HCT116 (cell line): ENCODE results near the gene ABCG8. TPM values are rescaled to one million over a fixed set of nuclear protein-coding genes. Genes with fewer than 3 reads are reported as not detected.

Experiments used
- ATAC-seq: fragments of 200-7000 bp; cut with Tn5 transposase; 2 replicates; pipeline ENCODE4 v1.9.1; 2020; ENCODE audit warnings: mild to moderate bottlenecking, moderate library complexity
- BruUV-seq: library from RNA; stranded (reverse); fragments of 400-500 nt; replicated peaks from 2 replicates; lab custom pipeline; 2021; lab: Mats Ljungman, UMichigan
- CTCF ChIA-PET: fragments of 300-600 bp; sonication (Branson Sonifier 250); formaldehyde crosslinking; loops from one replicate; lab custom pipeline; 2021; ENCODE audit warnings: antibody characterized with exemption; lab: Charles Lee
- POLR2A ChIA-PET: fragments of 300-600, 350-600 bp; sonication (Branson Sonifier 250); formaldehyde crosslinking; loops from one replicate; lab custom pipeline; 2021; ENCODE audit warnings: antibody characterized with exemption; lab: Charles Lee
- RAD21 ChIA-PET, 2 experiments: fragments of 300-600 bp; sonication (Branson Sonifier 250); formaldehyde crosslinking; loops; one replicate each; lab custom pipeline; 2023; ENCODE audit warnings: low total read pairs in 2 of 2; ENCODE audit not compliant: uncharacterized antibody in 2 of 2, unreplicated experiment in 2 of 2, low non-redundant PET in 1 of 2; lab: Charles Lee
- DNase-seq: peaks from one replicate; pipeline ENCODE4 v3.0.0-alpha.2; 2010; ENCODE audit warnings: low read depth, low spot score
- H2AFZ ChIP-seq: fragments of 200-600 bp; shearing (Covaris generic), sonication (generic); 2 replicates; pipeline ENCODE4 v1.6.1; 2017; ENCODE audit warnings: low read depth, mixed run types, mixed read lengths, antibody characterized with exemption, low read length; ENCODE audit not compliant: poor library complexity, severe bottlenecking
- H3K27ac ChIP-seq: 2 replicates; pipeline ENCODE4 v1.5.1; 2012; ENCODE audit warnings: low read depth, low read length
- H3K27me3 ChIP-seq: fragments of 200-600 bp; sonication (generic); 2 replicates; pipeline ENCODE4 v1.6.1; 2016; ENCODE audit warnings: mixed run types, low read length, mixed read lengths; ENCODE audit not compliant: insufficient read depth
- H3K36me3 ChIP-seq, 2 experiments: fragments of 200-500 bp in 1 of 2; fragments of 200-600 bp in 1 of 2; sonication (Bioruptor generic) in 1 of 2; sonication (generic) in 1 of 2; 2 replicates each; pipeline versions ENCODE4 v1.5.1 to v1.6.1; 2014 to 2016; ENCODE audit warnings: low read length in 2 of 2, inconsistent platforms in 1 of 2, mixed read lengths in 1 of 2, mixed run types in 1 of 2; ENCODE audit not compliant: insufficient read depth in 2 of 2, control insufficient read depth in 1 of 2
- H3K4me1 ChIP-seq, 2 experiments: fragments of 200-600 bp in 1 of 2; sonication (generic) in 1 of 2; 2 replicates each; pipeline versions ENCODE4 v1.5.1 to v1.6.1; 2012 to 2017; ENCODE audit warnings: low read length in 2 of 2, inconsistent platforms in 1 of 2, mild to moderate bottlenecking in 1 of 2, mixed read lengths in 1 of 2, mixed run types in 1 of 2, moderate library complexity in 1 of 2; ENCODE audit not compliant: insufficient read depth in 2 of 2, control insufficient read depth in 1 of 2
- H3K4me2 ChIP-seq: fragments of 200-600 bp; sonication (generic); 2 replicates; pipeline ENCODE4 v1.6.1; 2017; ENCODE audit warnings: mixed run types, low read length, mixed read lengths
- H3K4me3 ChIP-seq, 2 experiments: fragments of 200-600 bp in 1 of 2; sonication (generic) in 1 of 2; replicated peaks in 1 of 2; 2 replicates each; pipeline ENCODE4 v1.5.1; 2011 to 2016; ENCODE audit warnings: low read length in 2 of 2, control low read depth in 1 of 2, low read depth in 1 of 2, mild to moderate bottlenecking in 1 of 2, mixed read lengths in 1 of 2, mixed run types in 1 of 2
- H3K79me2 ChIP-seq: fragments of 200-600 bp; sonication (generic); 2 replicates; pipeline ENCODE4 v1.6.1; 2017; ENCODE audit warnings: mild to moderate bottlenecking, mixed run types, low read length, moderate library complexity, mixed read lengths; ENCODE audit not compliant: insufficient read depth
- H3K9ac ChIP-seq: fragments of 200-600 bp; sonication (generic); 2 replicates; pipeline ENCODE4 v1.6.1; 2016; ENCODE audit warnings: low read length, mixed read lengths
- H3K9me2 ChIP-seq: fragments of 200-600 bp; sonication (generic), shearing (Covaris generic); 2 replicates; pipeline ENCODE4 v1.6.1; 2017; ENCODE audit warnings: mixed run types, mild to moderate bottlenecking, moderate library complexity; ENCODE audit not compliant: insufficient read depth
- H3K9me3 ChIP-seq, 2 experiments: fragments of 200-500 bp in 1 of 2; fragments of 200-600 bp in 1 of 2; sonication (Bioruptor generic) in 1 of 2; sonication (generic) in 1 of 2; 2 replicates each; pipeline ENCODE4 v1.6.1; 2014 to 2017; ENCODE audit warnings: low read length in 2 of 2, mixed read lengths in 2 of 2, inconsistent platforms in 1 of 2, low read depth in 1 of 2, mild to moderate bottlenecking in 1 of 2, mixed run types in 1 of 2, moderate library complexity in 1 of 2; ENCODE audit not compliant: control insufficient read depth in 1 of 2, insufficient read depth in 1 of 2
- H4K20me1 ChIP-seq: fragments of 200-600 bp; sonication (generic), shearing (Covaris generic); 2 replicates; pipeline ENCODE4 v1.6.1; 2017; ENCODE audit warnings: mixed run types, mild to moderate bottlenecking, moderate library complexity; ENCODE audit not compliant: insufficient read depth
- EGR1 ChIP-seq: IDR thresholded peaks from 2 replicates; pipeline ENCODE4 v1.6.1; 2012; ENCODE audit warnings: low read depth
- EZH2 ChIP-seq: fragments of 200-600 bp; sonication (generic); IDR thresholded peaks from 2 replicates; pipeline ENCODE4 v1.6.1; 2017; ENCODE audit warnings: antibody characterized with exemption, mixed run types
- EZH2phosphoT487 ChIP-seq: fragments of 200-600 bp; IDR thresholded peaks from 2 replicates; pipeline ENCODE4 v1.6.1; 2018; ENCODE audit warnings: antibody characterized with exemption, borderline replicate concordance
- FOSL1 ChIP-seq: IDR thresholded peaks from 2 replicates; pipeline ENCODE4 v1.6.1; 2012; ENCODE audit warnings: low read depth
- JUND ChIP-seq: IDR thresholded peaks from 2 replicates; pipeline ENCODE4 v1.6.1; 2012
- POLR2A ChIP-seq: IDR thresholded peaks from 2 replicates; pipeline ENCODE4 v1.7.0; 2011; ENCODE audit warnings: borderline replicate concordance; ENCODE audit not compliant: insufficient read depth, insufficient read length; ENCODE audit errors: extremely low read depth
- POLR2AphosphoS5 ChIP-seq: IDR thresholded peaks from 2 replicates; pipeline ENCODE4 v1.6.1; 2011; ENCODE audit warnings: mild to moderate bottlenecking, low read depth, low read length, moderate library complexity
- RAD21 ChIP-seq: IDR thresholded peaks from 2 replicates; pipeline ENCODE4 v1.6.1; 2012; ENCODE audit warnings: low read depth, mild to moderate bottlenecking
- SIN3A ChIP-seq: IDR thresholded peaks from 2 replicates; pipeline ENCODE4 v1.6.1; 2012; ENCODE audit warnings: low read depth
- SP1 ChIP-seq: IDR thresholded peaks from 2 replicates; pipeline ENCODE4 v1.6.1; 2012; ENCODE audit warnings: low read depth
- SRF ChIP-seq: IDR thresholded peaks from 2 replicates; pipeline ENCODE4 v1.6.1; 2012; ENCODE audit warnings: low read depth
- TCF7L2 ChIP-seq: IDR thresholded peaks from 2 replicates; pipeline ENCODE4 v1.7.0; 2011; ENCODE audit warnings: borderline replicate concordance, inconsistent platforms; ENCODE audit not compliant: insufficient read depth, insufficient read length; ENCODE audit errors: extremely low read depth
- YY1 ChIP-seq: IDR thresholded peaks from 2 replicates; pipeline ENCODE4 v1.6.1; 2011; ENCODE audit warnings: low read length, low read depth, moderate library complexity, mild to moderate bottlenecking; ENCODE audit not compliant: insufficient replicate concordance; ENCODE audit errors: extremely low read depth
- ZFX ChIP-seq: fragments of 450-650 bp; IDR thresholded peaks from 2 replicates; pipeline ENCODE4 v1.6.1; 2017
- ZNF274 ChIP-seq: fragments of 200-500 bp; sonication (Bioruptor generic); IDR thresholded peaks from 2 replicates; pipeline ENCODE4 v1.6.1; 2014; ENCODE audit warnings: mild to moderate bottlenecking, low read depth, low read length, inconsistent platforms
- intact Hi-C: fragments of 100-400 bp; cut with micrococcal nuclease; formaldehyde crosslinking; loops from 2 replicates; pipeline ENCODE4 v1.10.0; 2022
- total RNA-seq: library from RNA; stranded (reverse); gene quantifications from one replicate; pipeline ENCODE4 v1.2.1, GENCODE V29; 2021; ENCODE audit not compliant: unreplicated experiment
- TF ChIP-seq, protein P1 (sequence below): IDR thresholded peaks from 2 replicates; pipeline ENCODE4 v1.6.1; 2012; ENCODE audit warnings: low read depth
- TF ChIP-seq, protein P2 (sequence below): IDR thresholded peaks from 2 replicates; pipeline ENCODE4 v1.6.1; 2011; ENCODE audit warnings: mild to moderate bottlenecking, low read length, moderate library complexity; ENCODE audit not compliant: insufficient replicate concordance; ENCODE audit errors: extremely low read depth
- TF ChIP-seq, protein P3 (sequence below): IDR thresholded peaks from 2 replicates; pipeline ENCODE4 v1.6.1; 2012
- TF ChIP-seq, protein P4 (sequence below), 3 experiments: fragments of 200-600 bp in 1 of 3; sonication (generic) in 1 of 3; IDR thresholded peaks in 2 of 3; conservative IDR thresholded peaks in 1 of 3; 2 replicates each; pipeline ENCODE4 v1.5.1; 2012 to 2017; ENCODE audit warnings: low read depth in 2 of 3, low read length in 2 of 3, antibody characterized with exemption in 1 of 3, borderline replicate concordance in 1 of 3, control low read depth in 1 of 3, mild to moderate bottlenecking in 1 of 3, mixed read lengths in 1 of 3, mixed run types in 1 of 3, moderate library complexity in 1 of 3; ENCODE audit not compliant: insufficient read depth in 1 of 3

The ABCG8 gene
- total RNA-seq, 1 experiment from 2014 or later, result 0.05 TPM

DNA sequence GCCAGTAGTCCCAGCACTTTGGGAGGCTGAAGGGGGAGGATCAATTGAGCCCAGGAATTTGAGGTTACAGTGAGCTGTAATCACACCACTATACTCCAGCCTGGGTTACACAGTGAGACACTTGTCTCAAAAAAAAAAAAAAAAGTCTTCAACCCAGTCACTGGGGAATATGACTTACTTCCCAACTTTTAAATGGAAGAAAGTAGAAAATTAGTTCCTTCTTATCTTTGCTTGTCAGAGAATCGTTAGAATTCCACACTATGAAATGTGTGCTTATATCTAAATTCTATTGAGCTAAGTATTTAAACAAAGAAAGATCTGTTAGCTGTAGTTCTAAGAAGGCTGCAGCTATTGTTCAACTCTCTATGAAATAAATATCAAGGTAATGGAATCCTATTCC is 42.6 kb upstream of the ABCG8 start:
- Histone ChIP-seq H3K36me3 (no peaks in the 10 kb centered on the region), H3K4me2 (no peak overlapping the region), H3K9ac (no peak overlapping the region), H3K4me1 (peaks cover 0 to 3% of the 10 kb centered on the region in 2 experiments; a peak in 1 of 4 replicates), H3K27ac (no peak overlapping the region), H4K20me1 (no peaks in the 10 kb centered on the region), H2AFZ (no peak overlapping the region), H3K9me3 (no peaks in the 10 kb centered on the region), H3K27me3 (no peaks in the 10 kb centered on the region), H3K79me2 (no peaks in the 10 kb centered on the region), H3K4me3 (no peak overlapping the region), H3K9me2 (no peaks in the 10 kb centered on the region)
- no TSS peak for BruUV-seq
- ChIA-PET CTCF (interaction anchor here (1.2 kb wide), 1 partner anchor 34 kb away, joined by 3 read pairs; no protein-coding TSS in a partner anchor), POLR2A (no interaction called here), RAD21 (no interaction called here)
- ATAC-seq (no peak), DNase-seq (no peak)
- TF ChIP-seq EGR1 (no peak), EZH2phosphoT487 (no peak), JUND (no peak), SIN3A (no peak), POLR2AphosphoS5 (no peak), EZH2 (no peak), SP1 (no peak), FOSL1 (no peak), TCF7L2 (no peak), ZFX (no peak), POLR2A (no peak), SRF (no peak), RAD21 (no peak), ZNF274 (no peak), YY1 (no peak)
- TF ChIP-seq, protein P1, sequence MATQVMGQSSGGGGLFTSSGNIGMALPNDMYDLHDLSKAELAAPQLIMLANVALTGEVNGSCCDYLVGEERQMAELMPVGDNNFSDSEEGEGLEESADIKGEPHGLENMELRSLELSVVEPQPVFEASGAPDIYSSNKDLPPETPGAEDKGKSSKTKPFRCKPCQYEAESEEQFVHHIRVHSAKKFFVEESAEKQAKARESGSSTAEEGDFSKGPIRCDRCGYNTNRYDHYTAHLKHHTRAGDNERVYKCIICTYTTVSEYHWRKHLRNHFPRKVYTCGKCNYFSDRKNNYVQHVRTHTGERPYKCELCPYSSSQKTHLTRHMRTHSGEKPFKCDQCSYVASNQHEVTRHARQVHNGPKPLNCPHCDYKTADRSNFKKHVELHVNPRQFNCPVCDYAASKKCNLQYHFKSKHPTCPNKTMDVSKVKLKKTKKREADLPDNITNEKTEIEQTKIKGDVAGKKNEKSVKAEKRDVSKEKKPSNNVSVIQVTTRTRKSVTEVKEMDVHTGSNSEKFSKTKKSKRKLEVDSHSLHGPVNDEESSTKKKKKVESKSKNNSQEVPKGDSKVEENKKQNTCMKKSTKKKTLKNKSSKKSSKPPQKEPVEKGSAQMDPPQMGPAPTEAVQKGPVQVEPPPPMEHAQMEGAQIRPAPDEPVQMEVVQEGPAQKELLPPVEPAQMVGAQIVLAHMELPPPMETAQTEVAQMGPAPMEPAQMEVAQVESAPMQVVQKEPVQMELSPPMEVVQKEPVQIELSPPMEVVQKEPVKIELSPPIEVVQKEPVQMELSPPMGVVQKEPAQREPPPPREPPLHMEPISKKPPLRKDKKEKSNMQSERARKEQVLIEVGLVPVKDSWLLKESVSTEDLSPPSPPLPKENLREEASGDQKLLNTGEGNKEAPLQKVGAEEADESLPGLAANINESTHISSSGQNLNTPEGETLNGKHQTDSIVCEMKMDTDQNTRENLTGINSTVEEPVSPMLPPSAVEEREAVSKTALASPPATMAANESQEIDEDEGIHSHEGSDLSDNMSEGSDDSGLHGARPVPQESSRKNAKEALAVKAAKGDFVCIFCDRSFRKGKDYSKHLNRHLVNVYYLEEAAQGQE, result no peak
- TF ChIP-seq, protein P2, sequence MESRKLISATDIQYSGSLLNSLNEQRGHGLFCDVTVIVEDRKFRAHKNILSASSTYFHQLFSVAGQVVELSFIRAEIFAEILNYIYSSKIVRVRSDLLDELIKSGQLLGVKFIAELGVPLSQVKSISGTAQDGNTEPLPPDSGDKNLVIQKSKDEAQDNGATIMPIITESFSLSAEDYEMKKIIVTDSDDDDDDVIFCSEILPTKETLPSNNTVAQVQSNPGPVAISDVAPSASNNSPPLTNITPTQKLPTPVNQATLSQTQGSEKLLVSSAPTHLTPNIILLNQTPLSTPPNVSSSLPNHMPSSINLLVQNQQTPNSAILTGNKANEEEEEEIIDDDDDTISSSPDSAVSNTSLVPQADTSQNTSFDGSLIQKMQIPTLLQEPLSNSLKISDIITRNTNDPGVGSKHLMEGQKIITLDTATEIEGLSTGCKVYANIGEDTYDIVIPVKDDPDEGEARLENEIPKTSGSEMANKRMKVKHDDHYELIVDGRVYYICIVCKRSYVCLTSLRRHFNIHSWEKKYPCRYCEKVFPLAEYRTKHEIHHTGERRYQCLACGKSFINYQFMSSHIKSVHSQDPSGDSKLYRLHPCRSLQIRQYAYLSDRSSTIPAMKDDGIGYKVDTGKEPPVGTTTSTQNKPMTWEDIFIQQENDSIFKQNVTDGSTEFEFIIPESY, result no peak
- TF ChIP-seq, protein P3, sequence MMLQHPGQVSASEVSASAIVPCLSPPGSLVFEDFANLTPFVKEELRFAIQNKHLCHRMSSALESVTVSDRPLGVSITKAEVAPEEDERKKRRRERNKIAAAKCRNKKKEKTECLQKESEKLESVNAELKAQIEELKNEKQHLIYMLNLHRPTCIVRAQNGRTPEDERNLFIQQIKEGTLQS, result no peak
- TF ChIP-seq, protein P4, sequence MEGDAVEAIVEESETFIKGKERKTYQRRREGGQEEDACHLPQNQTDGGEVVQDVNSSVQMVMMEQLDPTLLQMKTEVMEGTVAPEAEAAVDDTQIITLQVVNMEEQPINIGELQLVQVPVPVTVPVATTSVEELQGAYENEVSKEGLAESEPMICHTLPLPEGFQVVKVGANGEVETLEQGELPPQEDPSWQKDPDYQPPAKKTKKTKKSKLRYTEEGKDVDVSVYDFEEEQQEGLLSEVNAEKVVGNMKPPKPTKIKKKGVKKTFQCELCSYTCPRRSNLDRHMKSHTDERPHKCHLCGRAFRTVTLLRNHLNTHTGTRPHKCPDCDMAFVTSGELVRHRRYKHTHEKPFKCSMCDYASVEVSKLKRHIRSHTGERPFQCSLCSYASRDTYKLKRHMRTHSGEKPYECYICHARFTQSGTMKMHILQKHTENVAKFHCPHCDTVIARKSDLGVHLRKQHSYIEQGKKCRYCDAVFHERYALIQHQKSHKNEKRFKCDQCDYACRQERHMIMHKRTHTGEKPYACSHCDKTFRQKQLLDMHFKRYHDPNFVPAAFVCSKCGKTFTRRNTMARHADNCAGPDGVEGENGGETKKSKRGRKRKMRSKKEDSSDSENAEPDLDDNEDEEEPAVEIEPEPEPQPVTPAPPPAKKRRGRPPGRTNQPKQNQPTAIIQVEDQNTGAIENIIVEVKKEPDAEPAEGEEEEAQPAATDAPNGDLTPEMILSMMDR (IDR thresholded peaks at IDR 0.05 in 2 of 3, conservative IDR thresholded peaks at IDR 0.05 in 1 of 3; ENCODE audit: borderline replicate concordance in 1 of 3, insufficient read depth in 1 of 3, low read depth in 2 of 3, low read length in 2 of 3), result no peak
- intact Hi-C loops, result no loop called here
